Esophagus (tissue), 2 donors: Measurements from ENCODE around the gene CTNNA2. TPM values are rescaled to one million over a fixed set of nuclear protein-coding genes. Genes with fewer than 3 reads are reported as not detected.

Source experiments
- H3K27ac ChIP-seq, 2 donors: one replicate each; pipeline ENCODE4 v1.5.1; 2013; ENCODE audit warnings: low read depth in 2 of 2, mild to moderate bottlenecking in 2 of 2, inconsistent platforms in 1 of 2, low read length in 1 of 2, moderate library complexity in 1 of 2
- H3K27me3 ChIP-seq, 2 donors: one replicate each; pipeline ENCODE4 v1.6.1; 2013; ENCODE audit warnings: low read length in 2 of 2, control low read depth in 1 of 2, mild to moderate bottlenecking in 1 of 2; ENCODE audit not compliant: insufficient read depth in 2 of 2, control insufficient read depth in 1 of 2
- H3K36me3 ChIP-seq, 2 donors: one replicate each; pipeline ENCODE4 v1.6.1; 2013; ENCODE audit warnings: low read length in 1 of 2; ENCODE audit not compliant: control insufficient read depth in 2 of 2, insufficient read depth in 2 of 2
- H3K4me1 ChIP-seq, 2 donors: one replicate each; pipeline ENCODE4 v1.6.1; 2013; ENCODE audit warnings: low read length in 1 of 2; ENCODE audit not compliant: control insufficient read depth in 2 of 2, insufficient read depth in 2 of 2
- H3K4me3 ChIP-seq, 2 donors: one replicate each; pipeline ENCODE4 v1.5.1; 2013; ENCODE audit warnings: low read length in 2 of 2, mild to moderate bottlenecking in 2 of 2, low read depth in 1 of 2, moderate library complexity in 1 of 2
- H3K9me3 ChIP-seq, 2 donors: one replicate each; pipeline ENCODE4 v1.6.1; 2013; ENCODE audit warnings: mild to moderate bottlenecking in 2 of 2, low read depth in 1 of 2, low read length in 1 of 2, moderate library complexity in 1 of 2; ENCODE audit not compliant: control insufficient read depth in 2 of 2, insufficient read depth in 1 of 2
- WGBS, 2 donors: extraction: QIAGEN DNeasy Blood & Tissue Kit; methylation state at CpG; one replicate each; pipeline ENCODE4 v1.1.7; 2013; 5-methylcytosine and 5-hydroxymethylcytosine counted together
- polyA plus RNA-seq, 2 donors: library from polyadenylated mRNA; stranded (reverse); fragments of 200-250 nt; gene quantifications; one replicate each; pipeline ENCODE4 v1.2.3, GENCODE V29; 2013
- donor health status: healthy with polysubstance abuse.
- donor health status: Bipolar disorder and iron deficiency.

Gene CTNNA2
- polyA plus RNA-seq, 2 donors: 0.02 TPM; not detected in 1

DNA sequence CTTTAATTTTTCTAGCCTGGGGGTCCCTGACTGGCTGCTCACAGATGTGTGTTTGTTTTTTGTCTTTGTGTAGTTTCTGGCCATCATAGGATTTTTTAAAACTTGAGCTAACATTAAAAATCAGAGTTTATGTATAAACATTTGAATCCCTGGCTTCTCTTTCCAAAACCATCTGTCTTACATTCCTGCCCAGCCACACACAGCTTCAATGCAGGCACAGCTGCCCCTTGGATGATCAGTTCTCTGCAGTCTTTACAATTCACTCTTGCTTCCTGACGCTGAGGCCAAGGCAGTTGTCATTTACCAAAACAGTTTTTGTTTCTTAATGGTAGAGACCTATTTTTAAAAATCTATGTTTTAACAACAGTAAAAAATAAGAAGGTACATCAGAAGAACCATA is 960.9 kb downstream of the CTNNA2 start:
- H3K4me3 ChIP-seq: no peak overlapping the region
- no peaks in the 10 kb centered on the region for H3K4me1 ChIP-seq
- no peak overlapping the region for H3K27ac ChIP-seq
- H3K36me3 ChIP-seq: no peaks in the 10 kb centered on the region
- whole genome bisulfite sequencing, 2 donors: 32 to 43% methylated on average over 1 of the region's 1 CpG
- no peaks in the 10 kb centered on the region for H3K9me3 ChIP-seq
- no peaks in the 10 kb centered on the region for H3K27me3 ChIP-seq

GRCh38 chr2:80475970-80476369 is 963.1 kb downstream of the CTNNA2 start:
- H3K27ac ChIP-seq: no peak overlapping the region
- H3K9me3 ChIP-seq: no peaks in the 10 kb centered on the region
- no peaks in the 10 kb centered on the region for H3K27me3 ChIP-seq
- H3K36me3 ChIP-seq: no peaks in the 10 kb centered on the region
- no peaks in the 10 kb centered on the region for H3K4me1 ChIP-seq
- 66 to 75% methylated on average over 3 of the region's 3 CpGs for WGBS, 2 donors
- no peak overlapping the region for H3K4me3 ChIP-seq

- 44 to 51% methylated on average over 2 of the region's 2 CpGs for WGBS, 2 donors
- Histone ChIP-seq H3K27me3 (no peaks in the 10 kb centered on the region), H3K27ac (no peak overlapping the region), H3K4me3 (no peak overlapping the region), H3K9me3 (no peaks in the 10 kb centered on the region), H3K4me1 (no peaks in the 10 kb centered on the region), H3K36me3 (no peaks in the 10 kb centered on the region)
These were observed 963.8 kb downstream of the CTNNA2 start for GRCh38 chr2:80476535-80477117.

GRCh38 chr2:80482276-80482675 is 969.4 kb downstream of the CTNNA2 start:
- Histone ChIP-seq H3K27me3 (no peaks in the 10 kb centered on the region), H3K4me1 (no peaks in the 10 kb centered on the region), H3K36me3 (no peaks in the 10 kb centered on the region), H3K27ac (no peak overlapping the region), H3K4me3 (no peak overlapping the region), H3K9me3 (no peaks in the 10 kb centered on the region)
- 49 to 57% methylated on average over 3 of the region's 3 CpGs for WGBS, 2 donors

GRCh38 chr2:80489717-80490116 is 976.9 kb downstream of the CTNNA2 start:
- WGBS, 2 donors: 21 to 29% methylated on average over 3 of the region's 3 CpGs
- no peaks in the 10 kb centered on the region for H3K36me3 ChIP-seq
- H3K4me3 ChIP-seq: no peak overlapping the region
- no peak overlapping the region for H3K27ac ChIP-seq
- no peaks in the 10 kb centered on the region for H3K4me1 ChIP-seq
- H3K9me3 ChIP-seq: no peaks in the 10 kb centered on the region
- no peaks in the 10 kb centered on the region for H3K27me3 ChIP-seq

- Histone ChIP-seq H3K27me3 (no peaks in the 10 kb centered on the region), H3K4me1 (no peaks in the 10 kb centered on the region), H3K4me3 (no peak overlapping the region), H3K36me3 (no peaks in the 10 kb centered on the region), H3K27ac (no peak overlapping the region), H3K9me3 (no peaks in the 10 kb centered on the region)
- WGBS, 2 donors: 79 to 83% methylated on average over 4 of the region's 4 CpGs
These were observed 978.1 kb downstream of the CTNNA2 start for GRCh38 chr2:80490964-80491363.

DNA sequence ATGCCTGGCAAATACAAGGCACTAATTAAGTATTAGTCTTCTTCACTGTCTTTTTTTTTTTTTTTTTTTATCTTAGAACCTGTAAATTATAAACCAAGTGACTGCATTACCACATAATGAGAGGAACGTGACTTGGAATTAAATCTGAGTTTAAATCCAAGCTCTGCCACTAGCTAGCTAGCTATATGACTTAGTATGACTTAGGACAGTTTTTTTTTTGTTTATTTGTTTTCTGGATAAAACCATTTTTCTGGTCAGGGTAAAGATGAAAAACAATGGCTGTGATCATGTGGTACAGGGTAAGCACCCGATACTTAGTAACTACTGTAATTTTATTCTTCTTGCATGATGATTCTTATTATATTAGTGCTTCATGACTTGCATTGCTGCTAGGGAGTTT is 983.5 kb downstream of the CTNNA2 start:
- Histone ChIP-seq H3K27ac (no peak overlapping the region), H3K4me3 (no peak overlapping the region)
- WGBS, 2 donors: 42 to 52% methylated on average over 2 of the region's 2 CpGs

DNA sequence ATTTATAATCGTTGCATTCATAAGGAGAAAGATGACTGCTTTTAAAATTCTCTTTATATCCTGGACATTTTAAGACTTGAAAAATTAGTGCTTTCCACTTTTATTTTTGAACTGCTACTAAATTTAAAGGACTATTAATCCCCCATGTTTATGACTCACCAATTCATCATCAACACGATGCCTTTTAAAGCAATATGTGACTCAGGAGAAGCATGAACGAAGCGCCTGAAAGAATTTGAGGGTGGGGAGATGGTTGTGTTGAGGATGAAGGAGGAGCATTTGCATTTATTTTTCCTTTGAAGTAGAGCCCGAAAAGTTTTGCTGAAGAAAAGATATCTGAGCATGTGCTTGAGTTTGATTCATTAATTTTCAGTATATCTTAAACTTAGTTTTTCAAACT is 983.9 kb downstream of the CTNNA2 start:
- no peaks in the 10 kb centered on the region for H3K9me3 ChIP-seq
- 20 to 34% methylated on average over 5 of the region's 5 CpGs for WGBS, 2 donors
- no peaks in the 10 kb centered on the region for H3K36me3 ChIP-seq
- H3K4me3 ChIP-seq: no peak overlapping the region
- H3K27ac ChIP-seq: no peak overlapping the region
- no peaks in the 10 kb centered on the region for H3K27me3 ChIP-seq
- no peaks in the 10 kb centered on the region for H3K4me1 ChIP-seq

More for the DNA sequence above, 983.5 kb downstream of the CTNNA2 start:
- Histone ChIP-seq H3K27me3 (no peaks in the 10 kb centered on the region), H3K4me1 (no peaks in the 10 kb centered on the region), H3K9me3 (no peaks in the 10 kb centered on the region), H3K36me3 (no peaks in the 10 kb centered on the region)

- Histone ChIP-seq H3K4me1 (no peaks in the 10 kb centered on the region), H3K9me3 (no peaks in the 10 kb centered on the region), H3K4me3 (no peak overlapping the region), H3K36me3 (no peaks in the 10 kb centered on the region), H3K27me3 (no peaks in the 10 kb centered on the region), H3K27ac (no peak overlapping the region)
- WGBS, 2 donors: 43 to 54% methylated on average over 2 of the region's 2 CpGs
These were observed 986.2 kb downstream of the CTNNA2 start for GRCh38 chr2:80499095-80499494.

DNA sequence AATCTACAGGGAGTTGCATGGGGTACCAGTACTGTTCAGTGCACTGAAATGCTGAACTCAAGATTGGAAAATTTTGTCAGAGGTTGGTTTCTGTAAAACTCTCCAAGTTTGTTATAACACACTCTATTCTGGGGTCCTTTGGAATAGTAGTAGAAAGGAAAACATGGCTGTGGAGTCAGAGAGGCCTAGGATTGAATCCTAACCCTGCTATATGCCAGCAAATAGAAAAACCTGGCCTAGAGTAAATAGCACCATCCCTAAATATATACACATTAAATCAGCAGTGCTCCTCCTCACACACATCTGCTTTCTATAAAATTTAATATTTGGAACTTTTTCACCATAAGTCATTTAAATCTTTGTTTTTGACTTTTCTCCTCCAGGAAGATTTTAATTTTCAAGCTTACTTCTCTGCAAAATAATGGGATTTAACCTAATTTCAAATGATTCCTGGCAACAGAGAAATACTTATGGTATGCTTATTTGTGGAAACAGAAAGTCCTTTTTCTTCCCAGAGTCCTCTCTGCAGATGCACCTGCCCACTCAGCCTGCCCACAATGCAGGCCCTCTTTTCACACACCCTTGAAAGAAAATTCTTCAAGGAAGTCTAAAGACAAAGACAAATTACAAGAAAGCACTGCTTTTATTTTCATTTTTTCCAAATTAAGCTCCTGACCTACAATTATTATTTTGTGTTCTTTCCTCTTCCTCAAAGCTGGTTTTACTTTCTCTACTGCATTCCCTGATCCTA is 989.2 kb downstream of the CTNNA2 start:
- Histone ChIP-seq H3K27me3 (no peaks in the 10 kb centered on the region), H3K27ac (no peak overlapping the region), H3K36me3 (no peaks in the 10 kb centered on the region), H3K4me3 (no peak overlapping the region), H3K4me1 (no peaks in the 10 kb centered on the region), H3K9me3 (no peaks in the 10 kb centered on the region)
